Cardiac fibroblast (primary cell): ENCODE measurements around the gene DPEP1.

Source experiments
- DNase-seq, 2 donors: peaks; one replicate each; pipeline versions ENCODE4 v3.0.0 to v3.0.0-alpha.2; 2010; ENCODE audit warnings: low read depth in 2 of 2
- H3K4me3 ChIP-seq, 2 donors: replicated peaks in 1 of 2; 1 replicate in 1 of 2; 2 replicates in 1 of 2; pipeline ENCODE4 v1.5.1; 2011; ENCODE audit warnings: low read depth in 2 of 2, low read length in 2 of 2, mild to moderate bottlenecking in 2 of 2, moderate library complexity in 1 of 2
- TF ChIP-seq, protein P1 (sequence below): IDR thresholded peaks from one replicate; pipeline ENCODE4 v1.5.1; 2011; ENCODE audit warnings: low read depth, mild to moderate bottlenecking, low read length, inconsistent platforms

Gene DPEP1

DNA sequence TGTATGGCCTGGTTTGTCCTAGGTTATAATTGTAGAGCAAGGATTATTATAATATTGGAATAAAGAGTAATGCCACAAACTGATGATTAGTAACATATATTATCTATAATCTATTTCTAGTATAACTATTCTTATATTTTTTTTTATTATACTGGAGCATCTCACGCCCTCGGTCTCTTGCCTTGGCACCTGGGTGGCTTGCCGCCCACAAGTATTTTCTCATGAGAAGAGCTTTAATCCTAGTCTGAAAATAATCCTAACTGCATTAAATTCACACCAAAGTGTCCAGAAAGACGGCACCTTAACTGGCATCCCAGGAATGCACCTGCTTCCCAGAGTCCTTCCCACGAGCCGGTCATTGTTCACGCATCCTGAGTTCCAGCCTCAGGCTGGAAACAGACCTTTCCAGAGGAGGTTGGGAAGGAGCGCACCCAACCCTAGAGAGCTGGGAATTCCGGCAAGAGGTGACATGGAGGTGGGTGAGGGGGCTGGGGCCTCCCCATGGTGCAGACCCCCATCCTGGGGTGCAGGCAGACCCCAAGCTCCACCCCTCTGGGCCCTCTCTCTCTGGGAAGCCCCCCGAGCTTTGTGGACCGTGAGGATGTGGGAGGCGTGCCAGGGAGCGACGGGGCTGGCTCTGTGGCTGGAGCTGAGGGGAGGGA is 28.1 kb downstream of the DPEP1 start:
- TF ChIP-seq, protein P1, sequence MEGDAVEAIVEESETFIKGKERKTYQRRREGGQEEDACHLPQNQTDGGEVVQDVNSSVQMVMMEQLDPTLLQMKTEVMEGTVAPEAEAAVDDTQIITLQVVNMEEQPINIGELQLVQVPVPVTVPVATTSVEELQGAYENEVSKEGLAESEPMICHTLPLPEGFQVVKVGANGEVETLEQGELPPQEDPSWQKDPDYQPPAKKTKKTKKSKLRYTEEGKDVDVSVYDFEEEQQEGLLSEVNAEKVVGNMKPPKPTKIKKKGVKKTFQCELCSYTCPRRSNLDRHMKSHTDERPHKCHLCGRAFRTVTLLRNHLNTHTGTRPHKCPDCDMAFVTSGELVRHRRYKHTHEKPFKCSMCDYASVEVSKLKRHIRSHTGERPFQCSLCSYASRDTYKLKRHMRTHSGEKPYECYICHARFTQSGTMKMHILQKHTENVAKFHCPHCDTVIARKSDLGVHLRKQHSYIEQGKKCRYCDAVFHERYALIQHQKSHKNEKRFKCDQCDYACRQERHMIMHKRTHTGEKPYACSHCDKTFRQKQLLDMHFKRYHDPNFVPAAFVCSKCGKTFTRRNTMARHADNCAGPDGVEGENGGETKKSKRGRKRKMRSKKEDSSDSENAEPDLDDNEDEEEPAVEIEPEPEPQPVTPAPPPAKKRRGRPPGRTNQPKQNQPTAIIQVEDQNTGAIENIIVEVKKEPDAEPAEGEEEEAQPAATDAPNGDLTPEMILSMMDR, result no peak
- H3K4me3 ChIP-seq, result no peak overlapping the region
- DNase-seq, result no peak

DNA sequence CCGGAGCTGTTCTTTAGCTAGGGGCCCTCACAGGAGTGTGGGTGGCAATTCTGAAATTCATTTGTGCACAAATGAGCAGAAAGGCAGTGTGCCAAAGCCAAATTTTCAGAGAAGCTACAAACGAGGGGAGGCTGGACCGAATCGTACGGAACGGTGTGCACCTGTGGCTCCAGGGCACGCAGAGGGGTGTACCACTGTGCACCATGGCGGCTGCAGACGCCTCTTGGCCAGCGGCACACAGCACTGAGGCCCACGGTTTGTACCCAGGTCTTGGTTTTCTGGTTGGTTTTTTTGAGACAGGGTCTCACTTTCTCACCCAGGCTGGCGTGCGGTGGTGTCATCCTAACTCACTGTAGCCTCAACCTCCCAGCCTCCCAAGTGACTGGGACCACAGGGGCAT is 29.1 kb downstream of the DPEP1 start:
- TF ChIP-seq, protein P1, result no peak
- H3K4me3 ChIP-seq, result no peak overlapping the region
- DNase-seq, result no peak

DNA sequence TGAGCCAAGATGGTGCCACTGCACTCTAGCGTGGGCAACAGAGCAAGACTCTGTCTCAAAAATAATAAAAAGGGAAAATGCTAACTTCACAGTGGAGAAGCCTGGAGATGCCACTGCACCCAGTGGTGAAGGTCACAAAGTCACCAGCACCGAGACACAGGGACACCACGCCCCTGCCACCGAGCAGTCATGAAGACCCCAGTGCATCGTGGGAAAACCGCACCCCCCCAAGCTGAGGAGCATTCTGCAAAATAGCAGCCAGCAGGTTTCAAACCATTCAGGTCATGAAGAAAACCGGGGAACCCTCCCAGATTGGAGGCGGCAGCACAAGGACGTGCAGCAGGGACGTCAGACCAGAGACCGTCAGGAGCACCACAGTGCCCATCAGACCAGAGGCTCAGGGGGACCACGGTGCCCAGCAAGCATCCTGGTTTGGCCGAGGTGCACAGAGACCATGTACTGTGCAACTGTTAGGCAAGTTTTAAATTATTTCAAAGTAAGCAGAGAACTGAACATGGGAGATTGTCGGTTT is 30.4 kb downstream of the DPEP1 start:
- no peak for DNase-seq
- TF ChIP-seq, protein P1, result no peak
- no peak overlapping the region for H3K4me3 ChIP-seq

DNA sequence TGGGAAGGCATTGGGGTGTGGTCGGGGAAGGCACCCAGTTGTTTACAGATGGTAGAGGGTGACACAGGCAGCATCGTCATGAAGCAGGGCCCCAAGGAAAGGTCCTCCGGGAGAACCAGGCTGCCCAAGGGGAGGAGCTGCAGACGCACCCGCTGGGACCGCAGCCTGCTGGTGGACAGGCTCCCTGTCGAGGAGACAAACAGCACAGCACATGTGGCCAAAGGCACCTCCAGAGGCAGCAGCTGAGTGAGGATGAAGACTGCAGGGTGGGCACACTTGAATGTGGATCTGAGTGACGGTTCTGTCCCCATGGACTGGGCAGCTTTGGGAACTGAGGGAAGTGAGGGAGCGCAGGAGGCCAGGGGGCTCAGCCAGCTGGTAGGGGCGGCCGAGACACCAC is 31.7 kb downstream of the DPEP1 start:
- DNase-seq, result no peak
- TF ChIP-seq, protein P1, result no peak
- no peak overlapping the region for H3K4me3 ChIP-seq

GRCh38 chr16:89646270-89646669 is 32.8 kb downstream of the DPEP1 start:
- no peak for DNase-seq
- no peak overlapping the region for H3K4me3 ChIP-seq
- TF ChIP-seq, protein P1, result no peak

- DNase-seq, result no peak
- H3K4me3 ChIP-seq, result no peak overlapping the region
- TF ChIP-seq, protein P1, result no peak
Measured at GRCh38 chr16:89646906-89647305, 33.5 kb downstream of the DPEP1 start.

GRCh38 chr16:89651584-89651983 is 38.1 kb downstream of the DPEP1 start:
- no peak overlapping the region for H3K4me3 ChIP-seq
- TF ChIP-seq, protein P1, result no peak
- no peak for DNase-seq
